KOPT-K1 (cell line): ENCODE measurements around the gene NDUFA5.
"Not testable (repeated sequence)": the region's sequence is repeated elsewhere in the genome, so short reads cannot be mapped to it uniquely, and the experiment has no call there.

Source experiments
- H3K27ac ChIP-seq: fragments of 200-600 bp; sonication (generic); 2 replicates; pipeline ENCODE4 v1.5.1; 2016; ENCODE audit warnings: antibody characterized with exemption, mild to moderate bottlenecking, low read depth, low read length; ENCODE audit not compliant: poor library complexity, severe bottlenecking
- H3K36me3 ChIP-seq: fragments of 200-600 bp; sonication (generic); 2 replicates; pipeline ENCODE4 v1.5.1; 2017; ENCODE audit warnings: antibody characterized with exemption, mild to moderate bottlenecking, low read length, moderate library complexity; ENCODE audit not compliant: insufficient read depth
- H3K9me3 ChIP-seq: fragments of 200-600 bp; sonication (generic); 2 replicates; pipeline ENCODE4 v1.5.1; 2017; ENCODE audit warnings: antibody characterized with exemption, low read length, mild to moderate bottlenecking; ENCODE audit not compliant: insufficient read depth, poor library complexity, severe bottlenecking

NDUFA5 gene

DNA sequence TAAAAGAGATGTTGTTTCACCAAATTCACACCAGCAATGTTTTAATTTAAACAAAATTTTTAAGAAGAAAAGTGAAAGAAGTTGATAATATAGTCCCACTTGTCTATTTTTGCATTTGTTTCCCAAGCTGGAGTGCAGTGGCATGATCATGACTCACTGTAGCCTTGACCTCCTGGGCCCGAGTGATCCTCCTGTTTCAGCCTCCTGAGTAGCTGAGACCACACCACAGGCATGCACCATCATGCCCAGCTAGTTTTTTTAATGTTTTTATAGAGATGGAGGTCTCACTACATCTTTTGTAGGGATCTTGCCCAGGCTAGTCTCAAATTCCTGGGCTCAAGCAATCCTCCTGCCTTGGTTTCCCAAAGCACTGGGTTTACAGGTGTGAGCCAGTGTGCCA lies 14.1 kb upstream of the NDUFA5 start:
- no peak overlapping the region for H3K27ac ChIP-seq
- H3K9me3 ChIP-seq, result no peaks in the 10 kb centered on the region
- no peaks in the 10 kb centered on the region for H3K36me3 ChIP-seq

- H3K9me3 ChIP-seq, result no peaks in the 10 kb centered on the region
- H3K27ac ChIP-seq, result no peak overlapping the region
- no peaks in the 10 kb centered on the region for H3K36me3 ChIP-seq
Observed at GRCh38 chr7:123571187-123571586, 13.6 kb upstream of the NDUFA5 start.

GRCh38 chr7:123570390-123571182 lies 13.0 kb upstream of the NDUFA5 start:
- no peak overlapping the region for H3K27ac ChIP-seq
- no peaks in the 10 kb centered on the region for H3K36me3 ChIP-seq

GRCh38 chr7:123569352-123570010 lies 11.9 kb upstream of the NDUFA5 start:
- Histone ChIP-seq H3K9me3 (no peaks in the 10 kb centered on the region), H3K36me3 (no peaks in the 10 kb centered on the region), H3K27ac (no peak overlapping the region)

More at GRCh38 chr7:123570390-123571182, 13.0 kb upstream of the NDUFA5 start:
- no peaks in the 10 kb centered on the region for H3K9me3 ChIP-seq

DNA sequence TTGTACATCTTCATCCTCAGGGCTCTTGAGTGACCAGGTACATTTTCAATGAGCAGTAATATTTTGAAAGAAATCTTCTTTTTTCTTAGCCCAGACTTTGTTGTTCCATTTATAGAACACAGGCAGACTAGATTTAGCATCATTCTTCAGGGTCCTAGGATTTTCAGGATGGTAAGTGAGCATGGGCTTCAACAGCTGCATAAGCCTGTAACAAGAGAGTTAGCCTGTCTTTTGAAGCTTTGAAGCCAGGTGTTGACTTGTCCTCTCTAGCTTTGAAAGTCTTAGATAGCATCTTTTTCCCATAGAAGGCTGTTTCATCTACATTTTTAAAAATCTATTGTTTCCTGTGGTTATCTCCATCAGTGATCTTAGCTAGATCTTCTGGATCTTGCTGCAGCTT lies 4.5 kb upstream of the NDUFA5 start:
- Histone ChIP-seq H3K36me3 (no peaks in the 10 kb centered on the region), H3K27ac (peak overlapping the region; percentile 33), H3K9me3 (no peaks in the 10 kb centered on the region)

DNA sequence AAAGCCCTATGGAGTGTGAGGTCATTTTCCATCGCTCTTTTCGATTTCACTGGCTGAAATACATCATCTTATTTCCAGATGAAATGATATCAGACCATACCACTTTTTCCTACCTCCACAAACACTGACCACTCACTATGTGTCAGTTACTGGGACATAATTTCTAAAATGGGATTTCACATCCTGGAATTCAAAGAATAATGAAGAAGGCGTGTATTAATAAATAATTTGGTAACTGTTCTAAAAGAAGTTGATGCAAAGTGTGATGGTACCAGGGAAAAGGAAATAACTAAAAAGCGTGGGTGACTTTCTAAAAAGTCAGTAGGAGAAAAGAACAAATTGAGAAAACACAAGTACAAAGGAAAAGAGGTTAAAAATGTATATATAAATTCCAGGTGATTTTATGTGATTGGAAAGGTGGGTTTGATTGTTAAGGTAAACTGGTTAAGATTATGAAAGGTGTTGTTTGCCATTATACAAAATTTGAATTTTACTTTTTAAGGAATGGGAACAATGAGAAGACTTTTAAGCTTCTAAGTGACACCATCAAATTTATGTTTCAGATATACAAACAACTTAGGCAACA lies 764 bp upstream of the NDUFA5 start:
- H3K9me3 ChIP-seq, result no peaks in the 10 kb centered on the region
- H3K36me3 ChIP-seq, result peaks cover 13% of the 10 kb centered on the region
- peak overlapping the region; percentile 77 for H3K27ac ChIP-seq

GRCh38 chr7:123557016-123557397 lies 611 bp downstream of the NDUFA5 start:
- Histone ChIP-seq H3K9me3 (no peaks in the 10 kb centered on the region), H3K27ac (peak overlapping the region; percentile 77), H3K36me3 (peaks cover 21% of the 10 kb centered on the region)

DNA sequence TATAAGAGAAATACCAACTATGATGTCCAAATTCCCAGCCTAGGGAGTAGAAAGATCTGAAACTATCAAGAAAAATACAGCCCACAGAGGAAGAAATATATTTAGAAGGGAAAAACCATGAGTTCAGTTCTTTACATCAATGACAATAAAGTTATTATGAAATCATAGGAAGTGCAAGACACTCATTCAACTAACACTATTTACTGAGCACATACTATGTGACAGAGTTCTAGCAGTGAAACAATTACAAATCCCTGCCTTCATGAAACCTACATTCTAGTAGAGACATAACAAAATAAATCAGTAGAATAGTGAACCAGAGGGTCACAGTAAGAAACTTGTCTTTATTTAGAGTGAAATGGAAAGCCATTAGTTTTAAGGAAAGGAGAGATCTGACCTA lies 2.1 kb downstream of the NDUFA5 start:
- H3K9me3 ChIP-seq, result no peaks in the 10 kb centered on the region
- H3K36me3 ChIP-seq, result peaks cover 31% of the 10 kb centered on the region
- no peak overlapping the region for H3K27ac ChIP-seq

GRCh38 chr7:123553159-123553558 lies 4.5 kb downstream of the NDUFA5 start:
- no peaks in the 10 kb centered on the region for H3K9me3 ChIP-seq
- H3K36me3 ChIP-seq, result peaks cover 54% of the 10 kb centered on the region
- no peak overlapping the region for H3K27ac ChIP-seq

- Histone ChIP-seq H3K36me3 (peaks cover 60% of the 10 kb centered on the region), H3K9me3 (no peaks in the 10 kb centered on the region), H3K27ac (no peak overlapping the region)
Observed at GRCh38 chr7:123552641-123553040, 5.0 kb downstream of the NDUFA5 start.

GRCh38 chr7:123552134-123552533 lies 5.5 kb downstream of the NDUFA5 start:
- H3K36me3 ChIP-seq, result peaks cover 65% of the 10 kb centered on the region
- not testable (repeated sequence) for H3K27ac ChIP-seq, H3K9me3 ChIP-seq

- Histone ChIP-seq H3K27ac (no peak overlapping the region), H3K36me3 (peaks cover 69% of the 10 kb centered on the region)
Observed at GRCh38 chr7:123548406-123548805, 9.2 kb downstream of the NDUFA5 start.

DNA sequence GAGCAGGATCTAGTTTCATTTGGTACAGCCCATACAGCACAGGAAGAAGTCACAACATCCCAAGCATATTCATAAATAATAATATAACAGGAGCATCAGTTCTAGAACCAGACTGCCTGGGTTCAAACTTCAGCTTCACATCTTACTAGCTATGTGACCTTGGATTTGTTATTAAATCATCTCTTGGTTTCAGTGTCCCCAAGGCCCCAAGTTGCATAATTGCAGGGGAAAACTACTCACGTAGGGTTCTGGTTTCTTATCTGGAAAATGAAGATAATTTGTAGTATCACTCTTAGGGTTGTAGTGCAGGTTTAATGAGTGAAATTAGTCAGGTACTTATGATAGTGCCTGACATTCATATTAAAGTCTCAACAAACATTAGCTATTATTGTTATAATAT lies 17.7 kb downstream of the NDUFA5 start:
- Histone ChIP-seq H3K27ac (no peak overlapping the region), H3K9me3 (no peaks in the 10 kb centered on the region)

More at GRCh38 chr7:123548406-123548805, 9.2 kb downstream of the NDUFA5 start:
- no peaks in the 10 kb centered on the region for H3K9me3 ChIP-seq

DNA sequence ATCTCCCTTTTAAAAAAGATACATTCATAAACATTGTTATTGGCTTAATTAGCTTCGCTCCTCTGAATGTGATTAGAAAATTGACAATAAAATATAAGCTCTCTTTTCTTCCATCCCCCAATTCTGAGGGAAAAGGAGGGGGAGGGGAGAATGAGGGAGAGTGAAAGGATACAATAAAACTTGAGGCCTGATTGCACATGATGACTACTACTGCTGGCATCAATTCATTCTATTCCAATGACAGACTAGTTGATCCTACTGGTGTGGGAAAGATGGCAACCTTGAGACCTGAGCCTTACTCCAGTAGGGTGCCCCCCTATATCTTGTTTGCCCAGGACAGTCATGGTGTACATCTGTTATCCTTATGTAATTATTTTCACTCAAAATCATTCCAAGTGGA lies 18.7 kb downstream of the NDUFA5 start:
- Histone ChIP-seq H3K27ac (no peak overlapping the region), H3K36me3 (peaks cover 10% of the 10 kb centered on the region; the same call in 1 of the 2 replicates), H3K9me3 (no peaks in the 10 kb centered on the region)

More for the DNA sequence above, 17.7 kb downstream of the NDUFA5 start:
- peaks cover 12% of the 10 kb centered on the region; the same call in 1 of the 2 replicates for H3K36me3 ChIP-seq

DNA sequence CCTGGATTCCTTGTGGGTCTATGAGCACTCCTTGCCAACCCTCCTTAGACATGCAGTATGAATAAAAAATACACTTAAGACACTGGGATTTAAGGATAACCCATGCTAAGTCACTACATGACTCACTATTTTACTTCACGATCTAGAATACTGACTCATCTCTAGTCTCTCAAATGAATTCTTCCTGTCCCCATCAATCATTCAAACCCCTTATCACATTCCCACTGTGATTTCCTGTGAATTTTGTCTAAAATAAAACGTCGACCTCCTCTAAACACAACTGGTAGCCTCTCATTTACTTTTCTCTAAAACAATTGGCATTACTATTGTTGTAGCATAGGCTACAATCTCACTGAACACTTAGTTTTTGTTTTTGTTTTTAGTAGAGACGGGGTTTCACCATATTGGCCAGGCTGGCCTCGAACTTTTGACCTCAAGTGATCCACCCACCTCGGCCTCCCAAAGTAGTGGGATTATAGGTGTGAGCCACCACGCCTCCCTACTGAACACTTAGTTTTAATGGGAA lies 19.4 kb downstream of the NDUFA5 start:
- H3K27ac ChIP-seq, result no peak overlapping the region
- H3K36me3 ChIP-seq, result peaks cover 9% of the 10 kb centered on the region; the same call in 1 of the 2 replicates
- H3K9me3 ChIP-seq, result no peaks in the 10 kb centered on the region
